Measurements from ENCODE around the gene ARFGAP1. TPM values are rescaled to one million over a fixed set of nuclear protein-coding genes. Genes with fewer than 3 reads are reported as not detected.

The ARFGAP1 gene
- total and polyA plus RNA-seq, 2 donors (not counting 3 experiments of a cell fraction or from before 2014, with no cell fraction given) = 93.7 to 126 TPM

DNA sequence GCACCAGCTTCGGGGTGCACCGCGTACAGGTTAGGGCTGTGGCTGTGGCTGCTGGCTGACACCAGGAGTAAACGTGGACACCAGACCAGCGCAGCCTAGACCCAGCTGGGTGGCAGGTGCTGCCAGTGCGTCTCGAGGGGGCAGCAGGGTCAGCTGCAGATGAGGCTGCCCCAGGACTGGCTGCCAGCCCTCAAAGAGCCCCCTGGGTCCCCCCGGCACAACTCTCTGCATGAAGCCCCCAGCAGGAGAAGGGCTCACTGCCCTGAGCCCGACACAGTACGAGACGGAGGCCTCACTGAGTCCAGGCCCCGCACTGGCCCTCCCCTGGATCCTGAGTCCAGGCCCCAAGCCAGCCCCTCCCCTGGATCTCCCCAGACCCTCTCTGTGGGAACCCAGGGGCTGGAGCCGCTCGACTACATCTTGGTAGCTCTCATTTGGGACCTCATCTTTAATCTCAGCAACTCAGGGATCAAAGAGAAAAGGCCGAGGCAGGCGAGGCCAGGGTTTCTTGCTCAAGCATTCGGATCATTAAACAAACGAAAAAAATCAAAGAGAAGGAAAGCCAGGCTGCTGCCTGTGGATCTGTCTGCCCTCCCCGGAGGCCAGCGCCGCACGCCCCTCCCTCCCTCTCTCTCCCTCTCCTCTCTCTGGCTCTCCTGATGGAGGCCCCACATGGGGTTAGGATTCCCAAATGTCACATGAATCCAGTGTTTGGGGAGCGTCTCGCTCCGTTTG is 11.4 kb upstream of the ARFGAP1 start:
- H3K9ac ChIP-seq (replicated peaks; ENCODE audit: extremely low read depth, insufficient read depth, low read length) = no peak overlapping the region
- TF ChIP-seq POLR2A (IDR thresholded peaks at IDR 0.05; ENCODE audit: low read depth, low read length) (no peak), JUN (IDR thresholded peaks at IDR 0.05; ENCODE audit: borderline replicate concordance, insufficient read depth, insufficient read length, low read depth) (no peak), POLR2AphosphoS5 (IDR thresholded peaks at IDR 0.05; ENCODE audit: insufficient read depth, low read depth, low read length) (no peak), EZH2 (IDR thresholded peaks at IDR 0.05; ENCODE audit: borderline replicate concordance, low read depth, low read length, severe bottlenecking) (no peak), FOS (IDR thresholded peaks at IDR 0.05; ENCODE audit: borderline replicate concordance, insufficient read depth, low read length) (no peak), CTCF (IDR thresholded peaks at IDR 0.05; ENCODE audit: extremely low read depth in 1 of 2, insufficient read depth in 1 of 2, low read depth in 1 of 2, low read length in 2 of 2) (no peak), GATA2 (IDR thresholded peaks at IDR 0.05; ENCODE audit: insufficient read depth, insufficient read length, low read depth, low read length) (no peak), MAX (IDR thresholded peaks at IDR 0.05; ENCODE audit: insufficient read depth, insufficient read length) (no peak), MYC (IDR thresholded peaks at IDR 0.05; ENCODE audit: low read depth, low read length) (no peak)
- intact Hi-C loops (cut with micrococcal nuclease) (no loop called here), dilution Hi-C loops (cut with MboI; ENCODE audit: extremely low pct_ligation_motif_present, low sequenced_read_pairs) (no loop called here)
- DNase-seq (ENCODE audit: low read depth, low spot score) (no peak), FAIRE-seq (no peak)
- POLR2A ChIA-PET = no interaction called here
- peaks cover 9 to 15% of the 10 kb centered on the region in 2 experiments for H3K27me3 ChIP-seq (ENCODE audit: control insufficient read depth in 2 of 2, insufficient read depth in 2 of 2, low read length in 2 of 2)
- H2AFZ ChIP-seq (ENCODE audit: low read depth, low read length) = no peak overlapping the region
- H3K4me3 ChIP-seq (replicated peaks in 1 of 3; ENCODE audit: insufficient read depth in 1 of 3, low read depth in 1 of 3, low read length in 3 of 3) = no peak overlapping the region
- CTCF ChIA-PET = interaction anchor here (0.9 kb wide), 1 partner anchor 38 kb away, joined by 4 read pairs; no protein-coding TSS in a partner anchor
- no peaks in the 10 kb centered on the region for H3K9me3 ChIP-seq (replicated peaks; ENCODE audit: control insufficient read depth, insufficient read depth, low read length)
- no TSS peak for BruUV-seq (replicated peaks)
- no peaks in the 10 kb centered on the region for H3K9me1 ChIP-seq (replicated peaks; ENCODE audit: control insufficient read depth, extremely low read depth, insufficient read depth, low read length)
- no peaks in the 10 kb centered on the region for H3K79me2 ChIP-seq (ENCODE audit: control insufficient read depth, insufficient read depth, low read length)
- H3K4me2 ChIP-seq (ENCODE audit: insufficient read depth, low read length) = no peak overlapping the region
- H4K20me1 ChIP-seq (replicated peaks; ENCODE audit: control insufficient read depth, extremely low read depth, insufficient read depth, low read length) = no peaks in the 10 kb centered on the region
- no peak overlapping the region for H3K27ac ChIP-seq (ENCODE audit: insufficient read depth, low read depth, low read length)
- H3K36me3 ChIP-seq (ENCODE audit: control insufficient read depth in 2 of 2, extremely low read depth in 1 of 2, insufficient read depth in 2 of 2, low read length in 2 of 2) = no peaks in the 10 kb centered on the region
- no peaks in the 10 kb centered on the region for H3K4me1 ChIP-seq (ENCODE audit: control insufficient read depth, extremely low read depth, insufficient read depth, low read length)
